ENCODE data around the gene GABRB2.

The GABRB2 gene

GRCh38 chr5:161411156-161411555 lies 135.4 kb downstream of the GABRB2 start:
- H3K4me3 ChIP-seq (ENCODE audit: low read depth, low read length), result no peak overlapping the region
- TF ChIP-seq, protein P1, sequence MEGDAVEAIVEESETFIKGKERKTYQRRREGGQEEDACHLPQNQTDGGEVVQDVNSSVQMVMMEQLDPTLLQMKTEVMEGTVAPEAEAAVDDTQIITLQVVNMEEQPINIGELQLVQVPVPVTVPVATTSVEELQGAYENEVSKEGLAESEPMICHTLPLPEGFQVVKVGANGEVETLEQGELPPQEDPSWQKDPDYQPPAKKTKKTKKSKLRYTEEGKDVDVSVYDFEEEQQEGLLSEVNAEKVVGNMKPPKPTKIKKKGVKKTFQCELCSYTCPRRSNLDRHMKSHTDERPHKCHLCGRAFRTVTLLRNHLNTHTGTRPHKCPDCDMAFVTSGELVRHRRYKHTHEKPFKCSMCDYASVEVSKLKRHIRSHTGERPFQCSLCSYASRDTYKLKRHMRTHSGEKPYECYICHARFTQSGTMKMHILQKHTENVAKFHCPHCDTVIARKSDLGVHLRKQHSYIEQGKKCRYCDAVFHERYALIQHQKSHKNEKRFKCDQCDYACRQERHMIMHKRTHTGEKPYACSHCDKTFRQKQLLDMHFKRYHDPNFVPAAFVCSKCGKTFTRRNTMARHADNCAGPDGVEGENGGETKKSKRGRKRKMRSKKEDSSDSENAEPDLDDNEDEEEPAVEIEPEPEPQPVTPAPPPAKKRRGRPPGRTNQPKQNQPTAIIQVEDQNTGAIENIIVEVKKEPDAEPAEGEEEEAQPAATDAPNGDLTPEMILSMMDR (IDR thresholded peaks at IDR 0.05; ENCODE audit: borderline replicate concordance, insufficient read depth, low read depth, low read length), result no peak

GRCh38 chr5:161410640-161411039 lies 135.9 kb downstream of the GABRB2 start:
- TF ChIP-seq, protein P1 (IDR thresholded peaks at IDR 0.05; ENCODE audit: borderline replicate concordance, insufficient read depth, low read depth, low read length), result no peak
- H3K4me3 ChIP-seq (ENCODE audit: low read depth, low read length), result no peak overlapping the region

- TF ChIP-seq, protein P1 (IDR thresholded peaks at IDR 0.05; ENCODE audit: borderline replicate concordance, insufficient read depth, low read depth, low read length), result no peak
- H3K4me3 ChIP-seq (ENCODE audit: low read depth, low read length), result no peak overlapping the region
Measured at GRCh38 chr5:161409471-161409870, 137.1 kb downstream of the GABRB2 start.

GRCh38 chr5:161406880-161407279 lies 139.6 kb downstream of the GABRB2 start:
- H3K4me3 ChIP-seq (ENCODE audit: low read depth, low read length), result no peak overlapping the region
- TF ChIP-seq, protein P1 (IDR thresholded peaks at IDR 0.05; ENCODE audit: borderline replicate concordance, insufficient read depth, low read depth, low read length), result no peak

- no peak overlapping the region for H3K4me3 ChIP-seq (ENCODE audit: low read depth, low read length)
- TF ChIP-seq, protein P1 (IDR thresholded peaks at IDR 0.05; ENCODE audit: borderline replicate concordance, insufficient read depth, low read depth, low read length), result no peak
Measured at GRCh38 chr5:161403996-161404395, 142.5 kb downstream of the GABRB2 start.

DNA sequence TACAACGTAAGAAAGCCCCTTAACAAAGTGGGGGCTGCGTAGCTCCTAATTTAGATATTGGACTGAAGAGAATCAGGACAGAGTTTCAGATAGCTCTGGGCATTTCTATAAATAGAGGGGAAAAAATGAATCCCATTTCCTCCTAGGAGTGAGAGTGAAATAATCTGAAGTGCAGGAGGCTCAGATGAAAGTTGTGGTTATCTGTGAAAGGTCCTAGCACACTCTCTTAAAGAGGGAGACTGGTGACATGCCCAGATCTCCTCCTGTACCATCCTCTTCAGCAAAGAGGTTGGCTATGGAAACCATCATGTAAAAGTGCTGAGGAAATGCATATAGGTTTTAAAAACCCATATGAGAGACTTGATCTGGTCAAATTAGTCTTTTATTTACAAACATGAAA lies 143.4 kb downstream of the GABRB2 start:
- TF ChIP-seq, protein P1 (IDR thresholded peaks at IDR 0.05; ENCODE audit: borderline replicate concordance, insufficient read depth, low read depth, low read length), result no peak
- no peak overlapping the region for H3K4me3 ChIP-seq (ENCODE audit: low read depth, low read length)

- TF ChIP-seq, protein P1 (IDR thresholded peaks at IDR 0.05; ENCODE audit: borderline replicate concordance, insufficient read depth, low read depth, low read length), result no peak
- H3K4me3 ChIP-seq (ENCODE audit: low read depth, low read length), result no peak overlapping the region
Measured at GRCh38 chr5:161400583-161400982, 145.9 kb downstream of the GABRB2 start.

Data from GM12875 (cell line).